T-helper 1 cell (primary cell): ENCODE data around the gene GPC4.
"Not testable (repeated sequence)": the region's sequence is repeated elsewhere in the genome, so short reads cannot be mapped to it uniquely, and the experiment has no call there.

Experiments
- DNase-seq, 5 donors: peaks; one replicate each; pipeline ENCODE4 v3.0.0-alpha.2; 2012 to 2020

GPC4 gene

GRCh38 chrX:133365871-133366611 lies 49.2 kb downstream of the GPC4 start:
- DNase-seq, result no peak

GRCh38 chrX:133364865-133365264 lies 50.4 kb downstream of the GPC4 start:
- DNase-seq, result no peak

- DNase-seq, result no peak
These were observed 51.1 kb downstream of the GPC4 start for GRCh38 chrX:133364196-133364595.

GRCh38 chrX:133362538-133362937 lies 52.8 kb downstream of the GPC4 start:
- DNase-seq, result no peak

- no peak for DNase-seq
These were observed 55.8 kb downstream of the GPC4 start for GRCh38 chrX:133359466-133359865.

- no peak for DNase-seq
These were observed 62.1 kb downstream of the GPC4 start for GRCh38 chrX:133353233-133353632.

- DNase-seq, result no peak
These were observed 64.5 kb downstream of the GPC4 start for GRCh38 chrX:133350751-133351150.

- DNase-seq, result no peak
These were observed 69.3 kb downstream of the GPC4 start for GRCh38 chrX:133346026-133346425.

GRCh38 chrX:133339566-133339965 lies 75.7 kb downstream of the GPC4 start:
- DNase-seq, result no peak

GRCh38 chrX:133337250-133337649 lies 78.0 kb downstream of the GPC4 start:
- DNase-seq, result no peak

GRCh38 chrX:133335027-133335426 lies 80.3 kb downstream of the GPC4 start:
- no peak for DNase-seq

- DNase-seq, result no peak
These were observed 82.0 kb downstream of the GPC4 start for GRCh38 chrX:133333154-133333750.

GRCh38 chrX:133332737-133333136 lies 82.6 kb downstream of the GPC4 start:
- DNase-seq, result no peak

GRCh38 chrX:133330956-133331355 lies 84.3 kb downstream of the GPC4 start:
- DNase-seq, result no peak

- DNase-seq, result no peak
These were observed 89.9 kb downstream of the GPC4 start for GRCh38 chrX:133325422-133325821.

- DNase-seq, result peak in 1 of 5 donors; percentile 43
These were observed 91.9 kb downstream of the GPC4 start for GRCh38 chrX:133323431-133323830.

- not testable (repeated sequence) for DNase-seq
These were observed 93.0 kb downstream of the GPC4 start for GRCh38 chrX:133322269-133322668.

- no peak for DNase-seq
These were observed 93.8 kb downstream of the GPC4 start for GRCh38 chrX:133321451-133321850.

GRCh38 chrX:133314281-133314680 lies 101.0 kb downstream of the GPC4 start:
- DNase-seq, result no peak

- no peak for DNase-seq
These were observed 106.8 kb downstream of the GPC4 start for GRCh38 chrX:133308499-133308897.

GRCh38 chrX:133307637-133308498 lies 107.4 kb downstream of the GPC4 start:
- DNase-seq, result no peak

GRCh38 chrX:133307094-133307493 lies 108.2 kb downstream of the GPC4 start:
- no peak for DNase-seq

GRCh38 chrX:133306316-133306715 lies 109.0 kb downstream of the GPC4 start:
- no peak for DNase-seq

- no peak for DNase-seq
These were observed 109.9 kb downstream of the GPC4 start for GRCh38 chrX:133305348-133305747.
